ENCODE measurements around the gene NAA10.

The NAA10 gene

GRCh38 chrX:153897899-153898298, 36.9 kb downstream of the NAA10 start:
- Mint-ChIP-seq H3K27ac (no peak overlapping the region), H3K36me3 (ENCODE audit: low read depth) (no peaks in the 10 kb centered on the region), H3K27me3 (peaks cover 17% of the 10 kb centered on the region), H3K4me3 (no peak overlapping the region), H3K4me1 (ENCODE audit: low read depth) (peaks cover 25% of the 10 kb centered on the region), H3K9me3 (no peaks in the 10 kb centered on the region)
- intact Hi-C loops (cut with micrococcal nuclease): no loop called here

DNA sequence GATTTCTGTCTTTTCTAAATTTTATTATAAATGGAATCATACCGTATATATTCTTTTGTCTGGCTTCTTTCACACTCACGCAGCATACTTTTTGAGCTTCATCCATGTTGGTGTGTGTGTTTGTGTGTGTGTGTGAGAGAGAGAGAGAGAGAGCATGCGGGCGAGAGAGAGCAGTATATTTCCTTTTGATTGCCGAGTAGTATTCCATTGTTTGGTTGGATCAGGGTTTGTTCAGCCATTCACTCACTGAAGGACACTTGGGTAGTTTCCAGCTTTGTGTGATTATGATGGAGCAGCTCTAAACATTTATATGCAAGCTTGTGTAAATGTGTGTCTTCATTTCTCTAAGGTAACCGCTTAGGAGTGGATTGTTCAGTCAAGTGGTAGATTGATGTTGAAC, 45.7 kb downstream of the NAA10 start:
- Mint-ChIP-seq H3K27me3 (peaks cover 81% of the 10 kb centered on the region), H3K4me3 (no peak overlapping the region), H3K4me1 (ENCODE audit: low read depth) (peaks cover 5% of the 10 kb centered on the region), H3K36me3 (ENCODE audit: low read depth) (no peaks in the 10 kb centered on the region), H3K27ac (no peak overlapping the region), H3K9me3 (no peaks in the 10 kb centered on the region)
- intact Hi-C loops (cut with micrococcal nuclease): no loop called here

- H3K27me3 Mint-ChIP-seq: peaks cover 83% of the 10 kb centered on the region
- H3K27ac Mint-ChIP-seq: no peak overlapping the region
- H3K4me3 Mint-ChIP-seq: no peak overlapping the region
- intact Hi-C loops (cut with micrococcal nuclease): no loop called here
- H3K4me1 Mint-ChIP-seq (ENCODE audit: low read depth): peaks cover 5% of the 10 kb centered on the region
- no peaks in the 10 kb centered on the region for H3K9me3 Mint-ChIP-seq
- no peaks in the 10 kb centered on the region for H3K36me3 Mint-ChIP-seq (ENCODE audit: low read depth)
These were observed 46.5 kb downstream of the NAA10 start for GRCh38 chrX:153888344-153888743.

GRCh38 chrX:153887385-153887784, 47.5 kb downstream of the NAA10 start:
- intact Hi-C loops (cut with micrococcal nuclease): no loop called here
- no peaks in the 10 kb centered on the region for H3K36me3 Mint-ChIP-seq (ENCODE audit: low read depth)
- H3K27me3 Mint-ChIP-seq: peaks cover 83% of the 10 kb centered on the region
- H3K9me3 Mint-ChIP-seq: no peaks in the 10 kb centered on the region
- H3K27ac Mint-ChIP-seq: no peak overlapping the region
- H3K4me3 Mint-ChIP-seq: no peak overlapping the region
- peaks cover 10% of the 10 kb centered on the region for H3K4me1 Mint-ChIP-seq (ENCODE audit: low read depth)

- H3K4me3 Mint-ChIP-seq: peak overlapping the region; percentile 37
- H3K9me3 Mint-ChIP-seq: no peaks in the 10 kb centered on the region
- H3K36me3 Mint-ChIP-seq (ENCODE audit: low read depth): no peaks in the 10 kb centered on the region
- peaks cover 83% of the 10 kb centered on the region for H3K27me3 Mint-ChIP-seq
- no peak overlapping the region for H3K27ac Mint-ChIP-seq
- H3K4me1 Mint-ChIP-seq (ENCODE audit: low read depth): peaks cover 10% of the 10 kb centered on the region
- intact Hi-C loops (cut with micrococcal nuclease): no loop called here
These were observed 47.9 kb downstream of the NAA10 start for GRCh38 chrX:153886915-153887314.

- Mint-ChIP-seq H3K27ac (no peak within 1 kb of the TSS), H3K36me3 (ENCODE audit: low read depth) (no peaks in the 10 kb centered on the region), H3K4me1 (ENCODE audit: low read depth) (peaks cover 10% of the 10 kb centered on the region), H3K27me3 (peaks cover 87% of the 10 kb centered on the region), H3K9me3 (no peaks in the 10 kb centered on the region), H3K4me3 (peak within 1 kb of the TSS; percentile 42)
- intact Hi-C loops (cut with micrococcal nuclease): no loop called here
These were observed 48.6 kb downstream of the NAA10 start, which contains the start of gene L1CAM for GRCh38 chrX:153885968-153886903. TSS of gene L1CAM (minus strand) at chrX:153886173. CDS start at chrX:153875836, 10,337 bp downstream.

DNA sequence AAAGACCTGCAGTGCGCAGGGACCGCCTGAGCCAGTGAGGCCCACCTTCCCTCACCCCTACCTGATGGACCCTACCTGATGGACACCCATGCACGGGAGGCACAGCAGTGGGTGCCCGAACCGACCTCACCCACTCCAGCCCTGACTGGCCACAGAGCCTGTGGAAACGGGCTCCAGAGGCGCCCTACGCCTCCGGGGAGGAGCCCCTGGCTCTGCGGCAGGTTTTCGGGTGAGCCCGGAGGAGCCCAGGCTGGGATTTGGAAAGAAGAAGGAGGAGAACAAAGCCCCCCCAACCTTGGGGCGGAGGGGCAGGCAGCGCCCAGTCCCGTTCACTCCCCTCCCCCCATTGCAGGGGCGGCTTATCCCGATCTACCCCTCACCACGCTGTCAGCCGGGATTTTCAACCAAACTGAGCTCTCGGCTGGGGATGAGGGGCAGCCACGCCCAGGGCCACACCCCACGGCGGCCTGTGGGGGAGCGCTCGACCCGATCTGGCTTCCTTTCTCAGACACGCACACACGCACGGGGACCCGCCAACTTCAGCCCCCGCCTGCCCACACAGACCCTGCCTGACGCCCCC, 49.5 kb downstream of the NAA10 start:
- peaks cover 89% of the 10 kb centered on the region for H3K27me3 Mint-ChIP-seq
- peak overlapping the region; percentile 42 for H3K4me3 Mint-ChIP-seq
- H3K27ac Mint-ChIP-seq: no peak overlapping the region
- H3K36me3 Mint-ChIP-seq (ENCODE audit: low read depth): no peaks in the 10 kb centered on the region
- peaks cover 10% of the 10 kb centered on the region for H3K4me1 Mint-ChIP-seq (ENCODE audit: low read depth)
- no peaks in the 10 kb centered on the region for H3K9me3 Mint-ChIP-seq
- intact Hi-C loops (cut with micrococcal nuclease): no loop called here

GRCh38 chrX:153884590-153884989, 50.2 kb downstream of the NAA10 start:
- Mint-ChIP-seq H3K9me3 (no peaks in the 10 kb centered on the region), H3K4me1 (ENCODE audit: low read depth) (peaks cover 10% of the 10 kb centered on the region), H3K27ac (no peak overlapping the region), H3K27me3 (peaks cover 90% of the 10 kb centered on the region), H3K36me3 (ENCODE audit: low read depth) (no peaks in the 10 kb centered on the region), H3K4me3 (no peak overlapping the region)
- intact Hi-C loops (cut with micrococcal nuclease): no loop called here

- Mint-ChIP-seq H3K27ac (no peak overlapping the region), H3K36me3 (ENCODE audit: low read depth) (no peaks in the 10 kb centered on the region), H3K9me3 (no peaks in the 10 kb centered on the region), H3K4me3 (no peak overlapping the region), H3K4me1 (ENCODE audit: low read depth) (peaks cover 14% of the 10 kb centered on the region), H3K27me3 (peaks cover 90% of the 10 kb centered on the region)
- intact Hi-C loops (cut with micrococcal nuclease): no loop called here
These were observed 50.7 kb downstream of the NAA10 start for GRCh38 chrX:153884136-153884535.

GRCh38 chrX:153883163-153883843, 51.5 kb downstream of the NAA10 start:
- Mint-ChIP-seq H3K36me3 (ENCODE audit: low read depth) (no peaks in the 10 kb centered on the region), H3K27ac (no peak overlapping the region)

DNA sequence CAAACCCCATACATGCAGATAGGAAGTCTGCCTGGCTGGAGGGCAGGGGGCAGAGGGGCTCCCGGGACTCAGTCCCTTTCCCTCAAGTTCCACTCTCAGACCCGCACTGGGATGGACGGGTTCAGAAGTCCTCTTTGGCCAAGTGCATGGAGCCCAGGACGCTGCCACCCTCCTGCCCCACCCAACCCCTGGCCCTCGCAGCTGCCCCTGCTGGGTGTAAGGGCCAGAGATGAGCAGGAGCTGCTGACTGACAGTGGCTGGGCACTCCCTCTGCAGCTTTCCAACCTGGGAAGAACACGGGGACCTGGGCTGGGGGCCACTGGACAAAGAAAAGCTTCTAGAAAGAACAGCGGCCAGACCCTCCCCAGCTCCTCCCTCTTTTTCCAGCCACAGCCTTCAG, 52.3 kb downstream of the NAA10 start:
- peaks cover 25% of the 10 kb centered on the region for H3K4me1 Mint-ChIP-seq (ENCODE audit: low read depth)
- peaks cover 92% of the 10 kb centered on the region for H3K27me3 Mint-ChIP-seq
- no peak overlapping the region for H3K4me3 Mint-ChIP-seq
- H3K9me3 Mint-ChIP-seq: no peaks in the 10 kb centered on the region
- H3K27ac Mint-ChIP-seq: no peak overlapping the region
- no peaks in the 10 kb centered on the region for H3K36me3 Mint-ChIP-seq (ENCODE audit: low read depth)
- intact Hi-C loops (cut with micrococcal nuclease): no loop called here

More at GRCh38 chrX:153883163-153883843, 51.5 kb downstream of the NAA10 start:
- Mint-ChIP-seq H3K4me1 (ENCODE audit: low read depth) (peaks cover 19% of the 10 kb centered on the region), H3K27me3 (peaks cover 93% of the 10 kb centered on the region), H3K4me3 (no peak overlapping the region), H3K9me3 (no peaks in the 10 kb centered on the region)
- intact Hi-C loops (cut with micrococcal nuclease): no loop called here

DNA sequence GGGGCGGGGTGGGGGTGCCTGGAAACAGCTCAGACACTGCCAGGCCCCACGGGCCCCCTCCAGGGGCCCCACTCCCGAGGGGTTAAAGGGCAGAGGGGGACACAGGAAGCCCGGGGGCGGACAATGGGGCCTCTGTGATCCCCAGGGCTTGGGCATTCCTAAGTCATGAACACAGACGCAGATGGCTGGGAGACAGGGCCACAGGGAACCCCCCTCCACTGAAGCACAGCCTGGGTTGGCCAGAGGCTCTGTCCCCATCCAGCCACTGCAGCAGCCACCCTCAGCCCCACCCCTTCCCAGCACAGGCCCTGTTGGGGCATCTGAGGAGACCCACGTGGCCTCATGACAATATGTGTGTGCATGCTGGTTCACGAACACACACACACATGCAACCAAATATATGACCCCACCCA, 52.7 kb downstream of the NAA10 start:
- Mint-ChIP-seq H3K36me3 (ENCODE audit: low read depth) (no peaks in the 10 kb centered on the region), H3K27me3 (peaks cover 90% of the 10 kb centered on the region), H3K27ac (no peak overlapping the region), H3K4me3 (no peak overlapping the region), H3K4me1 (ENCODE audit: low read depth) (peaks cover 25% of the 10 kb centered on the region), H3K9me3 (no peaks in the 10 kb centered on the region)
- intact Hi-C loops (cut with micrococcal nuclease): no loop called here

DNA sequence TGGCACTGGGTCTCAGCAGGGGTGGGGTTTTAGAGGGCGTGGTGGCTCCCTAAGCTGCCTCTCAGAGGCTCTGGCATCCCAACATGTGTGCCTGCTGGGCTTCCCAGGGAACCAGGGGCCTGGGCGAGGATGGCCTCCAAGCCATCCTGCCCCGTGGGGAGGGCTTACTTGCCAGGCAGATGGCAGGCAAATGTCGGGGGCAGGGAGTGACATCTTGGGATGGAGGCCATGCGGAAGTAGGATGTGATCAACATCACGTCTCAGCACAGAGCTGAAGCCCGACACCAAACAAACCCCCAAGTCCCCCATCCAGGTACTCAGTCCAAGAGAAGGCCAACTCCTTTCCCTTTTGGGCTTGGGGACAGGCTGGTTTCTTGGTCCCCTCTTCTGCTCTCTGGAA, 53.6 kb downstream of the NAA10 start:
- Mint-ChIP-seq H3K4me1 (ENCODE audit: low read depth) (peaks cover 25% of the 10 kb centered on the region), H3K27ac (no peak overlapping the region), H3K9me3 (no peaks in the 10 kb centered on the region), H3K36me3 (ENCODE audit: low read depth) (no peaks in the 10 kb centered on the region), H3K4me3 (no peak overlapping the region), H3K27me3 (peaks cover 85% of the 10 kb centered on the region)
- intact Hi-C loops (cut with micrococcal nuclease): no loop called here

- peaks cover 87% of the 10 kb centered on the region for H3K27me3 Mint-ChIP-seq
- H3K27ac Mint-ChIP-seq: no peak overlapping the region
- intact Hi-C loops (cut with micrococcal nuclease): no loop called here
These were observed 54.4 kb downstream of the NAA10 start for GRCh38 chrX:153880440-153880815.

More at GRCh38 chrX:153880440-153880815, 54.4 kb downstream of the NAA10 start:
- H3K9me3 Mint-ChIP-seq: no peaks in the 10 kb centered on the region
- peaks cover 25% of the 10 kb centered on the region for H3K4me1 Mint-ChIP-seq (ENCODE audit: low read depth)
- H3K4me3 Mint-ChIP-seq: no peak overlapping the region
- no peaks in the 10 kb centered on the region for H3K36me3 Mint-ChIP-seq (ENCODE audit: low read depth)

Measured in dendritic cell treated with granulocyte-macrophage colony-stimulating factor and Interleukin-4, amounts not matched to agents 40 ng/mL and 50 ng/mL, for 4 days (primary cell).